ENCODE data around the gene ABCG2. TPM values are rescaled to one million over a fixed set of nuclear protein-coding genes. Genes with fewer than 3 reads are reported as not detected.

The ABCG2 gene
- polyA plus RNA-seq, 1 donor (not counting 4 experiments of a cell fraction or from before 2014, with no cell fraction given): 5.3 TPM

- H3K27ac ChIP-seq (ENCODE audit: control insufficient read depth, insufficient read depth, low read length): no peak overlapping the region
- H3K27me3 ChIP-seq (ENCODE audit: control insufficient read depth, extremely low read depth, insufficient read depth, low read length): no peaks in the 10 kb centered on the region
- dilution Hi-C loops (cut with MboI; ENCODE audit: extremely low pct_ligation_motif_present, low sequenced_read_pairs): no loop called here
- H3K4me3 ChIP-seq (ENCODE audit: control insufficient read depth in 2 of 3, extremely low read depth in 1 of 3, insufficient read depth in 2 of 3, low read depth in 1 of 3, low read length in 3 of 3): no peak overlapping the region
- H3K36me3 ChIP-seq (ENCODE audit: control insufficient read depth in 2 of 2, extremely low read depth in 1 of 2, insufficient read depth in 2 of 2, low read length in 2 of 2): no peaks in the 10 kb centered on the region
- no peaks in the 10 kb centered on the region for H3K79me2 ChIP-seq (ENCODE audit: control insufficient read depth, insufficient read depth, low read length)
- FAIRE-seq: no peak
- no peak overlapping the region for H3K4me2 ChIP-seq (ENCODE audit: control insufficient read depth, extremely low read depth, insufficient read depth, low read depth, low read length)
- no peak overlapping the region for H2AFZ ChIP-seq (ENCODE audit: control insufficient read depth, low read length)
- H4K20me1 ChIP-seq (ENCODE audit: control insufficient read depth, extremely low read depth, insufficient read depth, low read length): no peaks in the 10 kb centered on the region
- no peak overlapping the region for H3K9ac ChIP-seq (ENCODE audit: control insufficient read depth, extremely low read depth, insufficient read depth, low read length)
- no peaks in the 10 kb centered on the region for H3K4me1 ChIP-seq (ENCODE audit: control insufficient read depth, extremely low read depth, insufficient read depth, low read length)
- no peaks in the 10 kb centered on the region for H3K9me1 ChIP-seq (ENCODE audit: control insufficient read depth, extremely low read depth, insufficient read depth, low read length)
- DNase-seq (ENCODE audit: low read depth, low spot score): no peak
- no peaks in the 10 kb centered on the region for H3K9me3 ChIP-seq (ENCODE audit: control insufficient read depth, low read depth, low read length)
- no peak for TF ChIP-seq EZH2 (IDR thresholded peaks at IDR 0.05; ENCODE audit: low read length)
- TF ChIP-seq, protein P1, sequence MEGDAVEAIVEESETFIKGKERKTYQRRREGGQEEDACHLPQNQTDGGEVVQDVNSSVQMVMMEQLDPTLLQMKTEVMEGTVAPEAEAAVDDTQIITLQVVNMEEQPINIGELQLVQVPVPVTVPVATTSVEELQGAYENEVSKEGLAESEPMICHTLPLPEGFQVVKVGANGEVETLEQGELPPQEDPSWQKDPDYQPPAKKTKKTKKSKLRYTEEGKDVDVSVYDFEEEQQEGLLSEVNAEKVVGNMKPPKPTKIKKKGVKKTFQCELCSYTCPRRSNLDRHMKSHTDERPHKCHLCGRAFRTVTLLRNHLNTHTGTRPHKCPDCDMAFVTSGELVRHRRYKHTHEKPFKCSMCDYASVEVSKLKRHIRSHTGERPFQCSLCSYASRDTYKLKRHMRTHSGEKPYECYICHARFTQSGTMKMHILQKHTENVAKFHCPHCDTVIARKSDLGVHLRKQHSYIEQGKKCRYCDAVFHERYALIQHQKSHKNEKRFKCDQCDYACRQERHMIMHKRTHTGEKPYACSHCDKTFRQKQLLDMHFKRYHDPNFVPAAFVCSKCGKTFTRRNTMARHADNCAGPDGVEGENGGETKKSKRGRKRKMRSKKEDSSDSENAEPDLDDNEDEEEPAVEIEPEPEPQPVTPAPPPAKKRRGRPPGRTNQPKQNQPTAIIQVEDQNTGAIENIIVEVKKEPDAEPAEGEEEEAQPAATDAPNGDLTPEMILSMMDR (optimal IDR thresholded peaks at IDR 0.05 in 1 of 3, IDR thresholded peaks at IDR 0.05 in 1 of 3, conservative IDR thresholded peaks at IDR 0.05 in 1 of 3; ENCODE audit: extremely low read depth in 1 of 3, insufficient read depth in 2 of 3, low read length in 3 of 3): no peak
Observed at GRCh38 chr4:88196523-88197185, 38.2 kb upstream of the ABCG2 start.

DNA sequence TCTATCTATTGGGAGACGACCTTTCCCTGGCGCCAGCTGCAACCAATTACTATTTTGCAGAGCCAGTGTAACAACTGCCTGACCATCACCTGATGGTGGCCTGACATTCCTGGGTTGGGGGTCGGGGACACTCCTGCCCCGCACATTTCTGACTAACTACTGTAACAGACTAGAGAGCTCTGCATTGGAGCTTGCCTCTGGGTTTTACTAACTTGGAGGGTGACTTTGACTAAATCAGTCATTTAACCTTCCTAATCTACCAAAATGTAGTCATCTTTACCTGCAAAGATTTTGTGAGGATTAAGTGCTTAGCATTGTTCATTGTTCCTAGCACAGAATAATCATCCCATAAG is 37.5 kb upstream of the ABCG2 start:
- no peak overlapping the region for H2AFZ ChIP-seq (ENCODE audit: control insufficient read depth, low read length)
- dilution Hi-C loops (cut with MboI; ENCODE audit: extremely low pct_ligation_motif_present, low sequenced_read_pairs): no loop called here

More for the DNA sequence above, 37.5 kb upstream of the ABCG2 start:
- TF ChIP-seq EZH2 (IDR thresholded peaks at IDR 0.05; ENCODE audit: low read length): no peak
- TF ChIP-seq, protein P1 (optimal IDR thresholded peaks at IDR 0.05 in 1 of 3, IDR thresholded peaks at IDR 0.05 in 1 of 3, conservative IDR thresholded peaks at IDR 0.05 in 1 of 3; ENCODE audit: extremely low read depth in 1 of 3, insufficient read depth in 2 of 3, low read length in 3 of 3): no peak
- Histone ChIP-seq H3K4me1 (ENCODE audit: control insufficient read depth, extremely low read depth, insufficient read depth, low read length) (no peaks in the 10 kb centered on the region), H3K36me3 (ENCODE audit: control insufficient read depth in 2 of 2, extremely low read depth in 1 of 2, insufficient read depth in 2 of 2, low read length in 2 of 2) (no peaks in the 10 kb centered on the region), H3K4me2 (ENCODE audit: control insufficient read depth, extremely low read depth, insufficient read depth, low read depth, low read length) (no peak overlapping the region), H3K79me2 (ENCODE audit: control insufficient read depth, insufficient read depth, low read length) (no peaks in the 10 kb centered on the region), H3K9me3 (ENCODE audit: control insufficient read depth, low read depth, low read length) (no peaks in the 10 kb centered on the region), H3K9me1 (ENCODE audit: control insufficient read depth, extremely low read depth, insufficient read depth, low read length) (no peaks in the 10 kb centered on the region), H3K27me3 (ENCODE audit: control insufficient read depth, extremely low read depth, insufficient read depth, low read length) (no peaks in the 10 kb centered on the region), H4K20me1 (ENCODE audit: control insufficient read depth, extremely low read depth, insufficient read depth, low read length) (no peaks in the 10 kb centered on the region), H3K27ac (ENCODE audit: control insufficient read depth, insufficient read depth, low read length) (no peak overlapping the region), H3K9ac (ENCODE audit: control insufficient read depth, extremely low read depth, insufficient read depth, low read length) (no peak overlapping the region), H3K4me3 (ENCODE audit: control insufficient read depth in 2 of 3, extremely low read depth in 1 of 3, insufficient read depth in 2 of 3, low read depth in 1 of 3, low read length in 3 of 3) (no peak overlapping the region)
- no peak for DNase-seq (ENCODE audit: low read depth, low spot score)
- FAIRE-seq: no peak

Measured in keratinocyte (primary cell).